K562 (cell line): ENCODE results near the gene FAM117A. TPM values are rescaled to one million over a fixed set of nuclear protein-coding genes. Genes with fewer than 3 reads are reported as not detected.

Experiments
- KAT2B ChIP-seq: IDR thresholded peaks from one replicate; pipeline ENCODE4 v1.6.1; 2012; ENCODE audit warnings: low read depth, mild to moderate bottlenecking, control low read depth, inconsistent platforms, low read length, moderate library complexity
- LEF1 ChIP-seq: fragments of 450-650 bp; IDR thresholded peaks from 2 replicates; pipeline ENCODE4 v1.6.1; 2016; ENCODE audit warnings: mild to moderate bottlenecking
- MBD2 ChIP-seq: sonication (generic); IDR thresholded peaks from 2 replicates; pipeline ENCODE4 v1.6.1; 2016; ENCODE audit warnings: low read depth, borderline replicate concordance
- MEF2D ChIP-seq: conservative IDR thresholded peaks from 2 replicates; pipeline ENCODE4 v1.6.1; 2016; ENCODE audit warnings: low read depth, missing genetic modification characterization, missing compliant biosample characterization
- NFATC3 ChIP-seq: fragments of 450-650 bp; IDR thresholded peaks from 2 replicates; pipeline ENCODE4 v1.6.1; 2017; ENCODE audit warnings: mild to moderate bottlenecking
- PHF20 ChIP-seq: fragments of 450-650 bp; IDR thresholded peaks from 2 replicates; pipeline ENCODE4 v1.6.1; 2018; ENCODE audit not compliant: partially characterized antibody
- PML ChIP-seq: IDR thresholded peaks from 2 replicates; pipeline ENCODE4 v1.6.1; 2012; ENCODE audit warnings: low read length, inconsistent platforms
- RFX1 ChIP-seq: fragments of 450-650 bp; IDR thresholded peaks from 2 replicates; pipeline ENCODE4 v1.6.1; 2016; ENCODE audit warnings: mild to moderate bottlenecking, moderate library complexity
- SMARCA5 ChIP-seq: fragments of 450-650 bp; IDR thresholded peaks from 2 replicates; pipeline ENCODE4 v1.6.1; 2016
- SMARCE1 ChIP-seq: fragments of 450-650 bp; IDR thresholded peaks from 2 replicates; pipeline ENCODE4 v1.7.1; 2016; ENCODE audit warnings: mild to moderate bottlenecking
- TAF7 ChIP-seq: fragments of 450-650 bp; IDR thresholded peaks from 2 replicates; pipeline ENCODE4 v1.6.1; 2016; ENCODE audit warnings: missing genetic modification characterization, missing compliant biosample characterization
- TAL1 ChIP-seq: fragments of 450-650 bp; IDR thresholded peaks from 2 replicates; pipeline ENCODE4 v1.6.1; 2016; ENCODE audit warnings: mild to moderate bottlenecking
- polyA plus RNA-seq, 8 experiments: library from polyadenylated mRNA; depleted of rRNA in 4 of 8; stranded (reverse) in 5 of 8; unstranded in 3 of 8; fragments of >200 nt; fragmentation: Nextera tagmentation in 2 of 8; fragmentation: Illumina TruSeq in 1 of 8; extraction: Ambion mirVana in 2 of 8; extraction: Trizol in 1 of 8; gene quantifications; 2 replicates each; pipeline versions ENCODE4 v1.2.1 to v1.2.3, GENCODE V29; 2011 to 2014; ENCODE audit warnings: inconsistent platforms in 1 of 8, missing spikeins in 1 of 8
- total RNA-seq, 7 experiments: library from RNA; depleted of rRNA in 6 of 7; stranded (reverse); fragments of >200 nt in 6 of 7; fragmentation: Illumina TruSeq in 2 of 7; extraction: Trizol in 2 of 7; gene quantifications; 2 replicates each; pipeline versions ENCODE4 v1.2.1 to v1.2.3, GENCODE V29; 2011 to 2021; ENCODE audit warnings: low replicate concordance in 1 of 7
- TF ChIP-seq, protein P1 (sequence below): fragments of 450-650 bp; IDR thresholded peaks from 2 replicates; pipeline ENCODE4 v1.6.1; 2016; ENCODE audit warnings: mild to moderate bottlenecking, moderate library complexity
- TF ChIP-seq, protein P2 (sequence below), 2 experiments: fragments of 450-650 bp; IDR thresholded peaks; 2 replicates each; pipeline ENCODE4 v1.6.1; 2016
- TF ChIP-seq, protein P3 (sequence below), 3 experiments: fragments of 200-800 bp in 1 of 3; sonication (Bioruptor generic) in 1 of 3; sonication (generic) in 1 of 3; formaldehyde crosslinking in 1 of 3; IDR thresholded peaks; 2 replicates each; pipeline versions ENCODE4 v1.6.1 to v1.8.0; 2016 to 2022; ENCODE audit warnings: mild to moderate bottlenecking in 2 of 3, missing compliant biosample characterization in 2 of 3, missing genetic modification characterization in 2 of 3, missing genetic modification reagents in 1 of 3

Gene FAM117A
- total and polyA plus RNA-seq, 9 of the 15 experiments (the other 6 are each of a cell fraction or from before 2014, with no cell fraction given) = 3.1 to 79.7 (median 36.6) TPM

DNA sequence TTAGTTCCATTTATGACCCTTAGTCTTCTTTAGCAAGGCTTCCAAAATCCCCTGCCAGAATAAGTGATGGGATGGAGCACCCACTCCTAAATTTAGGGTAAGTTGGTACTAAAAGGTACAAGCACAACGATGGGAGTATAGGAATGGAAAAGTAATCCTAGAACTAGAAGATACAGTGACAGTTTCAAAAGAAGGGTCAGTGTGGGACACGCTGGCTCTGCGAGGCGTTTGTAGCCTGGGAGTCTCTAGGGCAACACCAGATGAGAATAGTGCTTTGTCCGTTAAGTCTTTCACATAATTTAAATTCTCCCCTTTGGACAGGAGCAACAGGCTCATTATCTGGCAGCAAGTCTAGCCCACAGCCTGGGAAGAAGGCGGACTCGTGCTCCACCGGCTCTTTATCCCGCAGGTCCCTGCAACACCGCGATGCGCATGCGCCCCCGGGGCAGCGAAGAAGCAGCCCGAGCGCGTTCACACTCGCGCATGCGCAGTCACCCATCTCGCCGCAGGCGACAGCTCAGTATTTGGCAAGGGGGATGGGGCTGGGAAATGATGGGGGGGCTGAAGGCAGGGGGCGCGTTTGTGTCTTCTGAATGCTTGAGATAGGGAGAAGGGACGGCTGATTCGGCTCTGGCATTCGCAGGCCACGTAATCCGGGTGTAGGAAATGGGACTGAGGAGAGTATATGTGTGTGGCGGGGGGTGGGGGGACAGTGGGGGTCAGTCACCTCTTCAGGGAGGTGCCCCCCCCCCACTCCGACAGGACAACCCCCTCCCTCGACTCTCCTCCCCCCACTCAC, 86.6 kb downstream of the FAM117A start (continued):
- TF ChIP-seq LEF1 (0 out of 2 replicates have a peak, but pooled peaks have one; percentile 27), PHF20 (peak; percentile 49), RFX1 (peak; percentile 62), KAT2B (no peak), SMARCA5 (no peak), NFATC3 (no peak), TAF7 (0 out of 2 replicates have a peak, but pooled peaks have one; percentile 44), PML (no peak), MBD2 (no peak), MEF2D (tag) (no peak), SMARCE1 (peak; percentile 29; the same call in 1 of the 2 replicates), TAL1 (no peak)
- TF ChIP-seq, protein P1, sequence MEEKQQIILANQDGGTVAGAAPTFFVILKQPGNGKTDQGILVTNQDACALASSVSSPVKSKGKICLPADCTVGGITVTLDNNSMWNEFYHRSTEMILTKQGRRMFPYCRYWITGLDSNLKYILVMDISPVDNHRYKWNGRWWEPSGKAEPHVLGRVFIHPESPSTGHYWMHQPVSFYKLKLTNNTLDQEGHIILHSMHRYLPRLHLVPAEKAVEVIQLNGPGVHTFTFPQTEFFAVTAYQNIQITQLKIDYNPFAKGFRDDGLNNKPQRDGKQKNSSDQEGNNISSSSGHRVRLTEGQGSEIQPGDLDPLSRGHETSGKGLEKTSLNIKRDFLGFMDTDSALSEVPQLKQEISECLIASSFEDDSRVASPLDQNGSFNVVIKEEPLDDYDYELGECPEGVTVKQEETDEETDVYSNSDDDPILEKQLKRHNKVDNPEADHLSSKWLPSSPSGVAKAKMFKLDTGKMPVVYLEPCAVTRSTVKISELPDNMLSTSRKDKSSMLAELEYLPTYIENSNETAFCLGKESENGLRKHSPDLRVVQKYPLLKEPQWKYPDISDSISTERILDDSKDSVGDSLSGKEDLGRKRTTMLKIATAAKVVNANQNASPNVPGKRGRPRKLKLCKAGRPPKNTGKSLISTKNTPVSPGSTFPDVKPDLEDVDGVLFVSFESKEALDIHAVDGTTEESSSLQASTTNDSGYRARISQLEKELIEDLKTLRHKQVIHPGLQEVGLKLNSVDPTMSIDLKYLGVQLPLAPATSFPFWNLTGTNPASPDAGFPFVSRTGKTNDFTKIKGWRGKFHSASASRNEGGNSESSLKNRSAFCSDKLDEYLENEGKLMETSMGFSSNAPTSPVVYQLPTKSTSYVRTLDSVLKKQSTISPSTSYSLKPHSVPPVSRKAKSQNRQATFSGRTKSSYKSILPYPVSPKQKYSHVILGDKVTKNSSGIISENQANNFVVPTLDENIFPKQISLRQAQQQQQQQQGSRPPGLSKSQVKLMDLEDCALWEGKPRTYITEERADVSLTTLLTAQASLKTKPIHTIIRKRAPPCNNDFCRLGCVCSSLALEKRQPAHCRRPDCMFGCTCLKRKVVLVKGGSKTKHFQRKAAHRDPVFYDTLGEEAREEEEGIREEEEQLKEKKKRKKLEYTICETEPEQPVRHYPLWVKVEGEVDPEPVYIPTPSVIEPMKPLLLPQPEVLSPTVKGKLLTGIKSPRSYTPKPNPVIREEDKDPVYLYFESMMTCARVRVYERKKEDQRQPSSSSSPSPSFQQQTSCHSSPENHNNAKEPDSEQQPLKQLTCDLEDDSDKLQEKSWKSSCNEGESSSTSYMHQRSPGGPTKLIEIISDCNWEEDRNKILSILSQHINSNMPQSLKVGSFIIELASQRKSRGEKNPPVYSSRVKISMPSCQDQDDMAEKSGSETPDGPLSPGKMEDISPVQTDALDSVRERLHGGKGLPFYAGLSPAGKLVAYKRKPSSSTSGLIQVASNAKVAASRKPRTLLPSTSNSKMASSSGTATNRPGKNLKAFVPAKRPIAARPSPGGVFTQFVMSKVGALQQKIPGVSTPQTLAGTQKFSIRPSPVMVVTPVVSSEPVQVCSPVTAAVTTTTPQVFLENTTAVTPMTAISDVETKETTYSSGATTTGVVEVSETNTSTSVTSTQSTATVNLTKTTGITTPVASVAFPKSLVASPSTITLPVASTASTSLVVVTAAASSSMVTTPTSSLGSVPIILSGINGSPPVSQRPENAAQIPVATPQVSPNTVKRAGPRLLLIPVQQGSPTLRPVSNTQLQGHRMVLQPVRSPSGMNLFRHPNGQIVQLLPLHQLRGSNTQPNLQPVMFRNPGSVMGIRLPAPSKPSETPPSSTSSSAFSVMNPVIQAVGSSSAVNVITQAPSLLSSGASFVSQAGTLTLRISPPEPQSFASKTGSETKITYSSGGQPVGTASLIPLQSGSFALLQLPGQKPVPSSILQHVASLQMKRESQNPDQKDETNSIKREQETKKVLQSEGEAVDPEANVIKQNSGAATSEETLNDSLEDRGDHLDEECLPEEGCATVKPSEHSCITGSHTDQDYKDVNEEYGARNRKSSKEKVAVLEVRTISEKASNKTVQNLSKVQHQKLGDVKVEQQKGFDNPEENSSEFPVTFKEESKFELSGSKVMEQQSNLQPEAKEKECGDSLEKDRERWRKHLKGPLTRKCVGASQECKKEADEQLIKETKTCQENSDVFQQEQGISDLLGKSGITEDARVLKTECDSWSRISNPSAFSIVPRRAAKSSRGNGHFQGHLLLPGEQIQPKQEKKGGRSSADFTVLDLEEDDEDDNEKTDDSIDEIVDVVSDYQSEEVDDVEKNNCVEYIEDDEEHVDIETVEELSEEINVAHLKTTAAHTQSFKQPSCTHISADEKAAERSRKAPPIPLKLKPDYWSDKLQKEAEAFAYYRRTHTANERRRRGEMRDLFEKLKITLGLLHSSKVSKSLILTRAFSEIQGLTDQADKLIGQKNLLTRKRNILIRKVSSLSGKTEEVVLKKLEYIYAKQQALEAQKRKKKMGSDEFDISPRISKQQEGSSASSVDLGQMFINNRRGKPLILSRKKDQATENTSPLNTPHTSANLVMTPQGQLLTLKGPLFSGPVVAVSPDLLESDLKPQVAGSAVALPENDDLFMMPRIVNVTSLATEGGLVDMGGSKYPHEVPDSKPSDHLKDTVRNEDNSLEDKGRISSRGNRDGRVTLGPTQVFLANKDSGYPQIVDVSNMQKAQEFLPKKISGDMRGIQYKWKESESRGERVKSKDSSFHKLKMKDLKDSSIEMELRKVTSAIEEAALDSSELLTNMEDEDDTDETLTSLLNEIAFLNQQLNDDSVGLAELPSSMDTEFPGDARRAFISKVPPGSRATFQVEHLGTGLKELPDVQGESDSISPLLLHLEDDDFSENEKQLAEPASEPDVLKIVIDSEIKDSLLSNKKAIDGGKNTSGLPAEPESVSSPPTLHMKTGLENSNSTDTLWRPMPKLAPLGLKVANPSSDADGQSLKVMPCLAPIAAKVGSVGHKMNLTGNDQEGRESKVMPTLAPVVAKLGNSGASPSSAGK = peak; percentile 12; the same call in 1 of the 2 replicates
- TF ChIP-seq, protein P2, sequence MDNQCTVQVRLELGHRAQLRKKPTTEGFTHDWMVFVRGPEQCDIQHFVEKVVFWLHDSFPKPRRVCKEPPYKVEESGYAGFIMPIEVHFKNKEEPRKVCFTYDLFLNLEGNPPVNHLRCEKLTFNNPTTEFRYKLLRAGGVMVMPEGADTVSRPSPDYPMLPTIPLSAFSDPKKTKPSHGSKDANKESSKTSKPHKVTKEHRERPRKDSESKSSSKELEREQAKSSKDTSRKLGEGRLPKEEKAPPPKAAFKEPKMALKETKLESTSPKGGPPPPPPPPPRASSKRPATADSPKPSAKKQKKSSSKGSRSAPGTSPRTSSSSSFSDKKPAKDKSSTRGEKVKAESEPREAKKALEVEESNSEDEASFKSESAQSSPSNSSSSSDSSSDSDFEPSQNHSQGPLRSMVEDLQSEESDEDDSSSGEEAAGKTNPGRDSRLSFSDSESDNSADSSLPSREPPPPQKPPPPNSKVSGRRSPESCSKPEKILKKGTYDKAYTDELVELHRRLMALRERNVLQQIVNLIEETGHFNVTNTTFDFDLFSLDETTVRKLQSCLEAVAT (IDR thresholded peaks at IDR 0.05) = 0 out of 4 replicates have a peak, but pooled peaks of 1 of the 2 experiments have one; percentile 67
- TF ChIP-seq, protein P3, sequence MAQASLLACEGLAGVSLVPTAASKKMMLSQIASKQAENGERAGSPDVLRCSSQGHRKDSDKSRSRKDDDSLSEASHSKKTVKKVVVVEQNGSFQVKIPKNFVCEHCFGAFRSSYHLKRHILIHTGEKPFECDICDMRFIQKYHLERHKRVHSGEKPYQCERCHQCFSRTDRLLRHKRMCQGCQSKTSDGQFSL (CRISPR knock-in tag; IDR thresholded peaks at IDR 0.05) = peak; percentile 96
- TF ChIP-seq, protein P3 (tag; IDR thresholded peaks at IDR 0.05) = peak in 1 of 2 experiments; percentile 90; a peak in 2 of 4 replicates
